GM13977 (cell line): ENCODE measurements around the gene KCNH4.
A peak's percentile ranks its signal among the peaks of the same experiment; 100 is the strongest.

ENCODE experiments used
- DNase-seq: peaks from one replicate; pipeline ENCODE4 v3.0.0; 2012; ENCODE audit warnings: low spot score
- in situ Hi-C: fragments of 300-500 bp; cut with MboI; formaldehyde crosslinking; loops from one replicate; pipeline ENCODE4 v1.12.0; 2022; ENCODE audit warnings: low sequenced_read_pairs, low pct_unique_long_range_greater_than_20kb, mixed read lengths, inconsistent platforms; ENCODE audit not compliant: unreplicated experiment
- TF ChIP-seq, protein P1 (sequence below): IDR thresholded peaks from 2 replicates; pipeline ENCODE4 v1.5.1; 2012; ENCODE audit warnings: mild to moderate bottlenecking, control low read depth; ENCODE audit not compliant: insufficient read depth; ENCODE audit errors: extremely low read depth, missing control alignments

KCNH4 gene

GRCh38 chr17:42118545-42118944, 62.4 kb downstream of the KCNH4 start:
- DNase-seq = peak; percentile 64
- TF ChIP-seq, protein P1, sequence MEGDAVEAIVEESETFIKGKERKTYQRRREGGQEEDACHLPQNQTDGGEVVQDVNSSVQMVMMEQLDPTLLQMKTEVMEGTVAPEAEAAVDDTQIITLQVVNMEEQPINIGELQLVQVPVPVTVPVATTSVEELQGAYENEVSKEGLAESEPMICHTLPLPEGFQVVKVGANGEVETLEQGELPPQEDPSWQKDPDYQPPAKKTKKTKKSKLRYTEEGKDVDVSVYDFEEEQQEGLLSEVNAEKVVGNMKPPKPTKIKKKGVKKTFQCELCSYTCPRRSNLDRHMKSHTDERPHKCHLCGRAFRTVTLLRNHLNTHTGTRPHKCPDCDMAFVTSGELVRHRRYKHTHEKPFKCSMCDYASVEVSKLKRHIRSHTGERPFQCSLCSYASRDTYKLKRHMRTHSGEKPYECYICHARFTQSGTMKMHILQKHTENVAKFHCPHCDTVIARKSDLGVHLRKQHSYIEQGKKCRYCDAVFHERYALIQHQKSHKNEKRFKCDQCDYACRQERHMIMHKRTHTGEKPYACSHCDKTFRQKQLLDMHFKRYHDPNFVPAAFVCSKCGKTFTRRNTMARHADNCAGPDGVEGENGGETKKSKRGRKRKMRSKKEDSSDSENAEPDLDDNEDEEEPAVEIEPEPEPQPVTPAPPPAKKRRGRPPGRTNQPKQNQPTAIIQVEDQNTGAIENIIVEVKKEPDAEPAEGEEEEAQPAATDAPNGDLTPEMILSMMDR = peak; percentile 69
- in situ Hi-C loops = loop anchor here (10.0 to 25.0 kb wide), 2 partner anchors 94 to 381 kb away; partner anchors contain the start of genes HAP1 and NKIRAS2

DNA sequence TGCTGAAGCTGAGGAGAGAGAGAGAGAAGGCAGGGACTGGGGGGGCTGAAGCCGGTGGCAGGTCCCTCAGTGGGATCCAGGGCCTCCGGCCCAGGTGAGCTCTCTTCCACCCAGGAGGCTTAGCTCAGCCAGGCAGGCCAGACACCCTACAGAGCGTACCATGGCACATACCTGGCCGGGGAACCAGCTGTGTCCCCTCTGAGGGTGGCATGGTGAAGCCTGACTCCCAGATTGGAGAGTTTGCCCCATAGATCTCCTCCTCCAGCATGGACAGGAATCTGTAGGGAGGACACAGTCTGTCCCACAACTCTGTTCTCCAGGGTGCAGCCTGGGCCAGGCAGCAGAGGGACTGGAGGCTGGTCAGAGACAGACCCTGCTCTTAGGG, 62.8 kb downstream of the KCNH4 start:
- no peak for DNase-seq
- TF ChIP-seq, protein P1 = no peak
- in situ Hi-C loops = loop anchor here (10.0 to 25.0 kb wide), 2 partner anchors 93 to 381 kb away; partner anchors contain the start of genes HAP1 and NKIRAS2

DNA sequence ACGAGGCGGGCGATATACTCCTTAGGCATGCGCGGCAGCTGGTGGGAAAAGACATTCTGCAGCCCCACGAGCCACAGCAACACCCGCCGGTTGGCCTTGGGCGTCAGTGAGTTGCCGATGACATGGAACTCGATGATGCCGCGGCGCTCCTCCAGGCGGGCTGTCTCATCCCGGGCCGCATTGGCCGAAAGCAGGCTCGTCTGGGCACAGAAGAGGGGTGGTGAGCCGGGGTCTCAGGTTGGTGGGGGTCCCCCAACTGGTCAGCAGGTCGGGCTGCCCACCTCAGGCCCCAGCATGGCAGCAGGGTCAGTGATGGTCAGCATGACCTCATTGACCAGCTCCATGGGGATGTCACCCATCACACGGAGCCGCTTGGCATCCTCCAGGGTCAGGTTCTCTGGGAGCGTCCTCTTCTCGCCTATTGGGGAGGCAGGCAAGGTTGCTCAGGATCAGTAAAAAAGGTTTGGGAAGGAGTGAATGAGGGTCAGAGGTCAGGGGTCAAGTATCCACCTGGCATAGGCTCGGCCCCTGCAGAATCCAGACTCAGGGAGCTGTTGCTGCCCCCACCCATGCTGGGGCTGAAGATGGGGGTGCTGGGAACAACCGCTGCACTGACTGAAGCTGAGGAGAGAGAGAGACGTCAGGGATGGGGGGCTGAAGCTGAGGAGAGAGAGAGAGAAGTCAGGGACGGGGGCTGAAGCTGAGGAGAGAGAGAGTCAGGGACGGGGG, 63.4 kb downstream of the KCNH4 start:
- no peak for DNase-seq
- TF ChIP-seq, protein P1 = no peak
- in situ Hi-C loops = loop anchor here (10.0 to 25.0 kb wide), 2 partner anchors 93 to 380 kb away; partner anchors contain the start of genes HAP1 and NKIRAS2

- DNase-seq = peak; percentile 84
- in situ Hi-C loops = loop anchor here (10.0 to 25.0 kb wide), 2 partner anchors 92 to 380 kb away; partner anchors contain the start of genes HAP1 and NKIRAS2
- TF ChIP-seq, protein P1 = peak; percentile 88
These were observed 64.1 kb downstream of the KCNH4 start for GRCh38 chr17:42116705-42117396.

DNA sequence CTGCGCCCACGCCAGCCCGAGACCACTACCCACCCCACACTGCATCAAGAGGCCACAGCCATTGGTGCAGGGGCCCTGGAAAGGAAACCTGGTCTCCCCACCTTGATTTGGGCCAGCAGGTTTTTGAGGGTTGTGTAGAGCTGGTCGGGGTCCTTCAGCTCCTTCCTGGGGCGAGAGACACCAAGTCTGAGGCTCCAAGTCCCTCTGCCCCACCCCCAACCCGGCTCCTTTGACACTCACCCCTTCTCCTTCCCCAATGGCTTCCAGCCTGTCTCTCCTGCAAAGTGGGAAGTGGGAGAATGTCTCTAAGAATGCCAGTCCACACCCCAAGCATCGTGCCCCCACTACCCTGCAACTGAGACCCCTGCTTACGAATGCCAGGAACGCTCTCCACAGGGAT, 66.8 kb downstream of the KCNH4 start:
- TF ChIP-seq, protein P1 = no peak
- DNase-seq = no peak
- in situ Hi-C loops = loop anchor here (10.0 to 25.0 kb wide), 2 partner anchors 89 to 377 kb away; partner anchors contain the start of genes HAP1 and NKIRAS2

- TF ChIP-seq, protein P1 = no peak
- no peak for DNase-seq
- in situ Hi-C loops = loop anchor here (10.0 to 25.0 kb wide), 2 partner anchors 89 to 376 kb away; partner anchors contain the start of genes HAP1 and NKIRAS2
These were observed 67.5 kb downstream of the KCNH4 start for GRCh38 chr17:42113293-42114069.
